Spinal cord (tissue), 10 donors: ENCODE data around the gene PAPOLA. TPM values are rescaled to one million over a fixed set of nuclear protein-coding genes. Genes with fewer than 3 reads are reported as not detected.

ENCODE experiments used
- DNase-seq, 6 donors: peaks; one replicate each; pipeline versions ENCODE4 v3.0.0 to v3.0.0-alpha.2; 2013 to 2015; ENCODE audit warnings: low spot score in 6 of 6, low read depth in 4 of 6
- H3K27ac ChIP-seq: one replicate; pipeline ENCODE4 v1.5.1; 2013; ENCODE audit warnings: low read depth, low read length, control low read depth
- H3K27me3 ChIP-seq: one replicate; pipeline ENCODE4 v1.6.1; 2013; ENCODE audit warnings: low read length; ENCODE audit not compliant: control insufficient read depth, insufficient read depth
- H3K36me3 ChIP-seq: one replicate; pipeline ENCODE4 v1.6.1; 2013; ENCODE audit warnings: low read length; ENCODE audit not compliant: control insufficient read depth, insufficient read depth
- H3K4me1 ChIP-seq: one replicate; pipeline ENCODE4 v1.6.1; 2013; ENCODE audit warnings: low read length; ENCODE audit not compliant: control insufficient read depth, insufficient read depth
- H3K4me3 ChIP-seq: one replicate; pipeline ENCODE4 v1.5.1; 2013; ENCODE audit warnings: low read depth, low read length, control low read depth
- H3K9me3 ChIP-seq: one replicate; pipeline ENCODE4 v1.6.1; 2013; ENCODE audit warnings: low read length; ENCODE audit not compliant: control insufficient read depth, insufficient read depth
- WGBS: methylation state at CpG from one replicate; pipeline ENCODE4 v1.1.5; 2013; ENCODE audit warnings: missing lambda C conversion rate; ENCODE audit not compliant: insufficient coverage; 5-methylcytosine and 5-hydroxymethylcytosine counted together
- polyA plus RNA-seq, 2 donors: library from polyadenylated mRNA; unstranded; fragments of 120-200 nt; gene quantifications; one replicate each; pipeline ENCODE4 v1.2.1, GENCODE V29; 2013; ENCODE audit not compliant: insufficient read length in 2 of 2
- total RNA-seq, 2 donors: library from RNA; depleted of rRNA in 1 of 2; stranded (reverse); fragments of 120-200 nt in 1 of 2; fragments of >200 nt in 1 of 2; gene quantifications; one replicate each; pipeline versions ENCODE4 v1.2.3 to v1.2.4, GENCODE V29; 2013 to 2014
- donor health status: healthy.

Gene PAPOLA
- total and polyA plus RNA-seq, 4 donors = 122 to 197 (median 140) TPM

GRCh38 chr14:96512122-96512521, 9.9 kb downstream of the PAPOLA start:
- Histone ChIP-seq H3K36me3 (no peaks in the 10 kb centered on the region), H3K4me1 (no peaks in the 10 kb centered on the region), H3K9me3 (no peaks in the 10 kb centered on the region), H3K4me3 (no peak overlapping the region), H3K27me3 (no peaks in the 10 kb centered on the region), H3K27ac (no peak overlapping the region)
- WGBS = no CpG with 5 or more reads among the region's 2 CpGs
- DNase-seq = no peak

DNA sequence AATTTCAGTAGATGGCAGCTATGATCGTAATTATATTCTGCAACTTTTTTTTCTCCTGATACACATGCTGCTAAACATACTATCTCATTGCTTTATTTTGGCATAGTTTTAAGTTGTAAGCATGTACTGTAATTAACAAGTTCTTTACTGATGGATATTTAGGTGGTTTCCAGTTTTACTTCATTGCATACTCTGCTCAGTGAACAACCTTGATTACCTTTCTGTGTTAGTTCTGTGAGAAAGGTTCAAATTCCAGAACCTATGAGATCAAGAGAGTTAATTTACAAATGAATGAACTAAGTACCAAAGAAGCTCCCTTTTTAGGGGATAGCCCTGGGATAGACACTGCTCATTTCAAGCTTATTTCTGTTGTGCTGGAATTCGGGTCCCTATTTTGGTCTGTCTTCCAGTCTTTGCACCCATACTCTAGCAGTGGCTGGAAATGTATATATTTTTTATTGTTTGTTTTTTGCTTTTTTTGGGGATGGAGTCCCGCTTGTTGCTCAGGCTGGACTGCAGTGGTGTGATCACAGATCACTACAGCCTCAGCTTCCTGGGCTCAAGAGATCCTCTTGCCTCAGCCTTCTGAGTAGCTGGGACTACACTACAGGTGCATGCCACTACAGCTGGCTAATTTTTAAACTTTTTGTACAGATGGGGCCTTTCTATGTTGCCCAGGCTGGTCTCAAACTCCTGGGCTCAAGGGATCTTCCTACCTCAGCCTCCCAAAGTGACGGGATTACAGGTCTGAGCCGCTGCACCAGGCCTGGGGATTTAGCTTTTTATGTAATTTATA, 10.6 kb downstream of the PAPOLA start:
- 100% methylated on average over 1 of the region's 5 CpGs for whole genome bisulfite sequencing
- no peaks in the 10 kb centered on the region for H3K27me3 ChIP-seq
- no peaks in the 10 kb centered on the region for H3K9me3 ChIP-seq
- H3K4me3 ChIP-seq = no peak overlapping the region
- no peak for DNase-seq
- H3K4me1 ChIP-seq = no peaks in the 10 kb centered on the region
- H3K27ac ChIP-seq = no peak overlapping the region
- no peaks in the 10 kb centered on the region for H3K36me3 ChIP-seq

DNA sequence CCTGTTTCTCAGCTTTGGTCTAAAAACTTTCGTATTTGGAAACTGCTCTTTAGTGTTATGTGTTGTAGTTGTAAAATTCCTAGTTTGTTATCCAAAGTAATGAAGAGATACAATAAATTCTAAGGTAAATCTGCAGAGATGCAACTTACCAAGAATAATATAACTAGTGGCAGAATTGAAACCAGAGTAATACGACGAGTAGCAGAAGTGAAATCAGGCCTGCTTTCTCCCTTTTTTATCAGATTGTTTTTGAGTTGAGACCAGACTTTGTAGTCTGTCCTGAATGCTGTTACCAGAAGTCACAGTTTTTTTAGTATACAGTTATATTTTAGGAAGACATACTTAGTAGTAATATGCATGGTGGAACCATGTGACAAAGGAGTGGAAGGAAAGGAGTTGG, 12.5 kb downstream of the PAPOLA start:
- H3K27me3 ChIP-seq = no peaks in the 10 kb centered on the region
- no peak overlapping the region for H3K27ac ChIP-seq
- no CpG with 5 or more reads among the region's 3 CpGs for WGBS
- no peak for DNase-seq
- no peaks in the 10 kb centered on the region for H3K9me3 ChIP-seq
- H3K4me1 ChIP-seq = no peaks in the 10 kb centered on the region
- no peak overlapping the region for H3K4me3 ChIP-seq
- H3K36me3 ChIP-seq = no peaks in the 10 kb centered on the region

GRCh38 chr14:96515731-96516130, 13.5 kb downstream of the PAPOLA start:
- Histone ChIP-seq H3K9me3 (no peaks in the 10 kb centered on the region), H3K36me3 (peaks cover 5% of the 10 kb centered on the region), H3K27ac (no peak overlapping the region), H3K4me1 (no peaks in the 10 kb centered on the region), H3K4me3 (no peak overlapping the region), H3K27me3 (no peaks in the 10 kb centered on the region)
- no CpG with 5 or more reads among the region's 1 CpG for WGBS
- DNase-seq = no peak

DNA sequence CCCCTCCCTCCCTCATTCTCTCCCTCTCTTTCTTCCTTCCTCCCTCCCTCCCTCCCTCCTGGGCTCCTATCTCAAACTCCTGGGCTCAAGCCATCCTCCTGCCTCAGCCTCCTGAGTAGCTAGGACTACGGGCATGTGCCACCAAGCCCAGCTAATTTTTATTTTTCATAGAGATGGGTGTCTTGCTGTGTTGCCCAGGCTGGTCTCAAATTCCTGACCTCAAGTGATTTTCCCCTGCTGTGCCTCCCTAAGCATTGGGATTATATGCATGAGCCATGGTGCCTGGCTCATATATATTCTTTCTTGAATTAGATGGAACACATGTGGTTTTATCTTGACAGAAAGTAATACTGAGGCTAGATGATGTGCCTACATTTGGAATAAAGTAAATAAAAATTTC, 14.2 kb downstream of the PAPOLA start:
- no peak for DNase-seq
- Histone ChIP-seq H3K27ac (no peak overlapping the region), H3K4me1 (no peaks in the 10 kb centered on the region), H3K27me3 (no peaks in the 10 kb centered on the region), H3K36me3 (peaks cover 8% of the 10 kb centered on the region), H3K9me3 (no peaks in the 10 kb centered on the region), H3K4me3 (no peak overlapping the region)
- no CpG with 5 or more reads among the region's 1 CpG for WGBS

- WGBS = no CpG with 5 or more reads among the region's 4 CpGs
- Histone ChIP-seq H3K27me3 (no peaks in the 10 kb centered on the region), H3K27ac (no peak overlapping the region), H3K9me3 (no peaks in the 10 kb centered on the region), H3K36me3 (peaks cover 25% of the 10 kb centered on the region), H3K4me3 (no peak overlapping the region), H3K4me1 (no peaks in the 10 kb centered on the region)
- no peak for DNase-seq
Measured at GRCh38 chr14:96519970-96520369, 17.8 kb downstream of the PAPOLA start.

DNA sequence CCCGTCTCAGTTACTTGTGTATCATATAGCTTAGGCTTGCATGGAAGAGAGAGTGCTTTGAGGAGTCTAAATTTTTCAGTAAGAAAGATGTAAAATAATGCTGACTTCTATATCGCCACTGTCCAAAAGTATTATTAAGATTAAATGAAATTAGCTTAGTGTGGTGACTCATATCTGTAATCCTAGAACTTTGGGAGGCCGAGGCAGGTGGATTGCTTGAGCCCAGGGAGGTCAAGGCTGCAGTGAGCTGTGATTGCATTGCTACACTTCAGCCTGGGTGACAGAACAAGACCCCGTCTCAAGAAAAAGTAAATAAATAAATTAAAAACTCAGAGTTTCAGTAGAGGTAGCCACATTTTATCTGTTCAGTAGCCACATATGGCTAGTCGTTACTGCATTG, 23.3 kb downstream of the PAPOLA start:
- no peak overlapping the region for H3K4me3 ChIP-seq
- H3K4me1 ChIP-seq = no peaks in the 10 kb centered on the region
- H3K9me3 ChIP-seq = no peaks in the 10 kb centered on the region
- no peak overlapping the region for H3K27ac ChIP-seq
- no peaks in the 10 kb centered on the region for H3K27me3 ChIP-seq
- DNase-seq = no peak
- H3K36me3 ChIP-seq = peaks cover 34% of the 10 kb centered on the region
- 100% methylated on average over 1 of the region's 5 CpGs for WGBS

- Histone ChIP-seq H3K4me1 (no peaks in the 10 kb centered on the region), H3K9me3 (no peaks in the 10 kb centered on the region), H3K36me3 (peaks cover 4% of the 10 kb centered on the region), H3K27ac (no peak overlapping the region), H3K4me3 (no peak overlapping the region), H3K27me3 (no peaks in the 10 kb centered on the region)
- DNase-seq = no peak
Measured at GRCh38 chr14:96532632-96533031, 30.4 kb downstream of the PAPOLA start.

- DNase-seq = no peak
- Histone ChIP-seq H3K4me3 (no peak overlapping the region), H3K4me1 (no peaks in the 10 kb centered on the region), H3K36me3 (no peaks in the 10 kb centered on the region), H3K27ac (no peak overlapping the region), H3K9me3 (no peaks in the 10 kb centered on the region), H3K27me3 (no peaks in the 10 kb centered on the region)
- no CpG with 5 or more reads among the region's 1 CpG for WGBS
Measured at GRCh38 chr14:96536807-96537206, 34.6 kb downstream of the PAPOLA start.
